Subcutaneous abdominal adipose tissue (tissue), 5 donors: Measurements from ENCODE around the gene IER5.

Source experiments
- H3K27ac ChIP-seq: one replicate; pipeline ENCODE4 v1.7.0; 2013; ENCODE audit warnings: low read depth, mild to moderate bottlenecking, inconsistent platforms, low read length, moderate library complexity
- H3K27me3 ChIP-seq, 5 donors: one replicate each; pipeline ENCODE4 v1.7.0; 2013; ENCODE audit warnings: low read length in 5 of 5, inconsistent platforms in 1 of 5; ENCODE audit not compliant: control insufficient read depth in 5 of 5, insufficient read depth in 4 of 5
- H3K36me3 ChIP-seq, 5 donors: one replicate each; pipeline ENCODE4 v1.7.0; 2013; ENCODE audit warnings: low read length in 5 of 5; ENCODE audit not compliant: control insufficient read depth in 5 of 5, insufficient read depth in 5 of 5
- H3K4me1 ChIP-seq, 5 donors: one replicate each; pipeline ENCODE4 v1.7.0; 2013; ENCODE audit warnings: low read length in 5 of 5, mild to moderate bottlenecking in 3 of 5, moderate library complexity in 1 of 5; ENCODE audit not compliant: control insufficient read depth in 5 of 5, insufficient read depth in 5 of 5
- H3K4me3 ChIP-seq, 5 donors: one replicate each; pipeline ENCODE4 v1.7.0; 2013; ENCODE audit warnings: low read length in 5 of 5, low read depth in 1 of 5
- H3K9ac ChIP-seq, 5 donors: one replicate each; pipeline ENCODE4 v1.7.0; 2013; ENCODE audit warnings: low read length in 5 of 5, mild to moderate bottlenecking in 4 of 5, moderate library complexity in 3 of 5
- H3K9me3 ChIP-seq, 5 donors: one replicate each; pipeline ENCODE4 v1.7.0; 2013; ENCODE audit warnings: low read length in 5 of 5; ENCODE audit not compliant: control insufficient read depth in 5 of 5
- donor health status: healthy.
- donor health status: healthy.
- donor health status: healthy.
- donor health status: healthy.
- donor health status: healthy.

The IER5 gene

GRCh38 chr1:181140398-181140797 is 51.9 kb downstream of the IER5 start:
- H3K9ac ChIP-seq = no peak overlapping the region
- no peaks in the 10 kb centered on the region for H3K27me3 ChIP-seq
- H3K36me3 ChIP-seq = no peaks in the 10 kb centered on the region
- H3K27ac ChIP-seq = no peak overlapping the region
- no peak overlapping the region for H3K4me3 ChIP-seq
- H3K9me3 ChIP-seq = no peaks in the 10 kb centered on the region
- H3K4me1 ChIP-seq = peaks cover 9 to 50% (median 24%) of the 10 kb centered on the region in 5 donors

DNA sequence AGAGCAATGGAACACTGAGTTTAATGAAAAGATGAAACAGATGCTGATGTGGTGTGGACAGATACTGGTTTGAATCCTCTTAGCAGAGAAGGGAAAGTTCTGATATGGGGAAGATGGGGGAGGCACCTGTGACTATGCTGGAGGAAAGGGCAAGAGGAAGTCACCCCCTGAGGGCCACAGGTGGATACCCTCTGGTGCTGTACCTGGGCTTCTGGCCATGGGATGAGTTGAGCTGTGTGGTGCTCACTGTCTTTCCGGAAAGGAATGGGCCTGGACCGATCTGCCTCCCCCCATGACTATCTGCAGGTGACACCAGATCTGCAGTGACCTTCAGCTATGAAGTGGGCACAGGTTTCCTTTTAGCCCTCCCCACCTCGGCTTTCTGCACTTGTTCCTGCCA is 52.4 kb downstream of the IER5 start:
- H3K9me3 ChIP-seq = peaks cover 0 to 1% (median 0%) of the 10 kb centered on the region in 5 donors
- no peaks in the 10 kb centered on the region for H3K27me3 ChIP-seq
- H3K4me3 ChIP-seq = no peak overlapping the region
- H3K27ac ChIP-seq = no peak overlapping the region
- no peaks in the 10 kb centered on the region for H3K36me3 ChIP-seq
- peaks cover 9 to 45% (median 19%) of the 10 kb centered on the region in 5 donors for H3K4me1 ChIP-seq
- no peak overlapping the region for H3K9ac ChIP-seq

- peaks cover 0 to 4% (median 0%) of the 10 kb centered on the region in 5 donors for H3K9me3 ChIP-seq
- no peak overlapping the region for H3K27ac ChIP-seq
- H3K9ac ChIP-seq = no peak overlapping the region
- H3K36me3 ChIP-seq = no peaks in the 10 kb centered on the region
- peaks cover 5 to 39% (median 14%) of the 10 kb centered on the region in 5 donors for H3K4me1 ChIP-seq
- no peaks in the 10 kb centered on the region for H3K27me3 ChIP-seq
- H3K4me3 ChIP-seq = no peak overlapping the region
These were observed 53.0 kb downstream of the IER5 start for GRCh38 chr1:181141431-181141910.
